K562 (cell line): ENCODE data around the gene OXSM. TPM values are rescaled to one million over a fixed set of nuclear protein-coding genes. Genes with fewer than 3 reads are reported as not detected.
A peak's percentile ranks its signal among the peaks of the same experiment; 100 is the strongest.

Experiments used
- ARID3A ChIP-seq: IDR thresholded peaks from 2 replicates; pipeline ENCODE4 v1.6.1; 2012; ENCODE audit warnings: low read depth, low read length, improper control_type of control experiment, borderline replicate concordance
- MGA ChIP-seq: fragments of 450-650 bp; IDR thresholded peaks from 2 replicates; pipeline ENCODE4 v1.6.1; 2016; ENCODE audit warnings: mild to moderate bottlenecking, moderate library complexity
- NBN ChIP-seq: fragments of 450-650 bp; IDR thresholded peaks from 2 replicates; pipeline ENCODE4 v1.6.1; 2016; ENCODE audit warnings: low read depth, mild to moderate bottlenecking
- PCBP1 ChIP-seq: fragments of 200-400 bp; formaldehyde crosslinking; IDR thresholded peaks from 2 replicates; pipeline ENCODE4 v1.6.1; 2018; ENCODE audit warnings: mild to moderate bottlenecking, low read depth, low read length; ENCODE audit not compliant: poor library complexity, severe bottlenecking
- PHTF2 ChIP-seq: fragments of 250-450 bp; sonication (Bioruptor Pico); IDR thresholded peaks from 2 replicates; pipeline ENCODE4 v1.5.0; 2021; ENCODE audit warnings: mild to moderate bottlenecking
- PPARD ChIP-seq: fragments of 250-450 bp; sonication (Bioruptor Pico); IDR thresholded peaks from 2 replicates; pipeline ENCODE4 v1.8.0; 2022; ENCODE audit warnings: inconsistent platforms, mild to moderate bottlenecking, moderate library complexity
- SIN3B ChIP-seq: fragments of 450-650 bp; IDR thresholded peaks from 2 replicates; pipeline ENCODE4 v1.6.1; 2017; ENCODE audit warnings: low read depth, mild to moderate bottlenecking, moderate library complexity
- SMAD3 ChIP-seq: fragments of 450-650 bp; formaldehyde crosslinking; conservative IDR thresholded peaks from 2 replicates; pipeline ENCODE4 v1.4.0; 2020; ENCODE audit warnings: mild to moderate bottlenecking
- SMARCE1 ChIP-seq: fragments of 450-650 bp; IDR thresholded peaks from 2 replicates; pipeline ENCODE4 v1.7.1; 2016; ENCODE audit warnings: mild to moderate bottlenecking
- SRSF3 ChIP-seq: fragments of 200-400 bp; formaldehyde crosslinking; IDR thresholded peaks from 2 replicates; pipeline ENCODE4 v1.6.1; 2016; ENCODE audit warnings: mild to moderate bottlenecking, low read length, moderate library complexity; ENCODE audit not compliant: insufficient read depth
- ZNF224 ChIP-seq: sonication (generic); formaldehyde crosslinking; IDR thresholded peaks from 2 replicates; pipeline ENCODE4 v1.8.0; 2022; ENCODE audit warnings: mild to moderate bottlenecking, missing genetic modification reagents
- ZNF511 ChIP-seq: sonication (generic); formaldehyde crosslinking; IDR thresholded peaks from 2 replicates; pipeline ENCODE4 v1.8.0; 2022; ENCODE audit warnings: mild to moderate bottlenecking, missing genetic modification reagents
- ZNF79 ChIP-seq: fragments of 250-450 bp; sonication (Bioruptor Pico); IDR thresholded peaks from 2 replicates; pipeline ENCODE4 v1.4.0; 2020; ENCODE audit warnings: low read depth, mild to moderate bottlenecking, moderate library complexity
- polyA plus RNA-seq, 8 experiments: library from polyadenylated mRNA; depleted of rRNA in 4 of 8; stranded (reverse) in 5 of 8; unstranded in 3 of 8; fragments of >200 nt; fragmentation: Nextera tagmentation in 2 of 8; fragmentation: Illumina TruSeq in 1 of 8; extraction: Ambion mirVana in 2 of 8; extraction: Trizol in 1 of 8; gene quantifications; 2 replicates each; pipeline versions ENCODE4 v1.2.1 to v1.2.3, GENCODE V29; 2011 to 2014; ENCODE audit warnings: inconsistent platforms in 1 of 8, missing spikeins in 1 of 8
- total RNA-seq, 7 experiments: library from RNA; depleted of rRNA in 6 of 7; stranded (reverse); fragments of >200 nt in 6 of 7; fragmentation: Illumina TruSeq in 2 of 7; extraction: Trizol in 2 of 7; gene quantifications; 2 replicates each; pipeline versions ENCODE4 v1.2.1 to v1.2.3, GENCODE V29; 2011 to 2021; ENCODE audit warnings: low replicate concordance in 1 of 7

The OXSM gene
- total and polyA plus RNA-seq, 9 of the 15 experiments (the other 6 are each of a cell fraction or from before 2014, with no cell fraction given), result 24.0 to 107 (median 34.0) TPM

GRCh38 chr3:25789596-25790556 lies at the start of gene OXSM (continued):
- TF ChIP-seq SMAD3 (CRISPR knock-in tag) (no peak), SRSF3 (no peak), PPARD (CRISPR knock-in tag) (no peak), NBN (peak; percentile 38; the same call in 1 of the 2 replicates), PHTF2 (CRISPR knock-in tag) (no peak), MGA (peak; percentile 92), PCBP1 (no peak), ARID3A (no peak), ZNF224 (CRISPR knock-in tag) (no peak), ZNF511 (CRISPR knock-in tag) (peak; percentile 85; the same call in 1 of the 2 replicates), ZNF79 (CRISPR knock-in tag) (no peak), SMARCE1 (peak; percentile 55; the same call in 1 of the 2 replicates), SIN3B (peak; percentile 33)
